HepG2 (cell line): Measurements from ENCODE around the gene PAXX. TPM values are rescaled to one million over a fixed set of nuclear protein-coding genes. Genes with fewer than 3 reads are reported as not detected.
A peak's percentile ranks its signal among the peaks of the same experiment; 100 is the strongest.

ENCODE experiments used
- ARNT2 ChIP-seq: sonication (generic); formaldehyde crosslinking; IDR thresholded peaks from 2 replicates; pipeline ENCODE4 v1.8.0; 2022; ENCODE audit warnings: mild to moderate bottlenecking, low read depth, missing genetic modification reagents, moderate library complexity
- ARNTL ChIP-seq: sonication (generic); formaldehyde crosslinking; IDR thresholded peaks from 2 replicates; pipeline ENCODE4 v1.4.0; 2020; ENCODE audit warnings: mild to moderate bottlenecking, missing genetic modification reagents
- ATF7-NPFF ChIP-seq: sonication (generic); formaldehyde crosslinking; IDR thresholded peaks from 2 replicates; pipeline ENCODE4 v1.8.1; 2023; ENCODE audit warnings: mild to moderate bottlenecking, low read depth, missing genetic modification reagents, moderate library complexity
- BHLHE40 ChIP-seq: IDR thresholded peaks from 2 replicates; pipeline ENCODE4 v1.6.1; 2011; ENCODE audit warnings: low read length, improper control_type of control experiment
- CBX5 ChIP-seq: sonication (generic); formaldehyde crosslinking; IDR thresholded peaks from 2 replicates; pipeline ENCODE4 v1.4.0; 2020; ENCODE audit warnings: missing genetic modification reagents, borderline replicate concordance
- GPBP1L1 ChIP-seq: sonication (generic); formaldehyde crosslinking; IDR thresholded peaks from 2 replicates; pipeline ENCODE4 v1.5.0; 2020; ENCODE audit warnings: mild to moderate bottlenecking, missing genetic modification reagents
- IRF9 ChIP-seq: sonication (generic); formaldehyde crosslinking; IDR thresholded peaks from 2 replicates; pipeline ENCODE4 v1.8.0; 2022; ENCODE audit warnings: missing genetic modification reagents, mild to moderate bottlenecking, borderline replicate concordance
- MTA1 ChIP-seq: sonication (generic); formaldehyde crosslinking; IDR thresholded peaks from 2 replicates; pipeline ENCODE4 v1.4.0; 2020; ENCODE audit warnings: missing genetic modification reagents, mild to moderate bottlenecking, borderline replicate concordance
- MXI1 ChIP-seq: IDR thresholded peaks from 3 replicates; pipeline ENCODE4 v1.6.1; 2012; ENCODE audit warnings: low read depth, low read length, inconsistent platforms, borderline replicate concordance
- NFIB ChIP-seq: sonication (generic); formaldehyde crosslinking; IDR thresholded peaks from 2 replicates; pipeline ENCODE4 v1.9.0; 2021; ENCODE audit warnings: missing genetic modification reagents, mild to moderate bottlenecking, borderline replicate concordance
- NFKBIZ ChIP-seq: IDR thresholded peaks from 2 replicates; pipeline ENCODE4 v1.6.1; 2018; ENCODE audit warnings: missing genetic modification reagents, missing compliant biosample characterization
- PAF1 ChIP-seq: IDR thresholded peaks from 2 replicates; pipeline ENCODE4 v1.6.1; 2016; ENCODE audit warnings: missing genetic modification reagents, missing compliant biosample characterization
- POLR2AphosphoS2 ChIP-seq: IDR thresholded peaks from 2 replicates; pipeline ENCODE4 v1.6.1; 2011; ENCODE audit warnings: low read depth, low read length, improper control_type of control experiment
- TBP ChIP-seq: sonication (generic); formaldehyde crosslinking; IDR thresholded peaks from 2 replicates; pipeline ENCODE4 v1.5.0; 2020; ENCODE audit warnings: missing genetic modification reagents
- XRCC5 ChIP-seq: fragments of 200-400 bp; formaldehyde crosslinking; optimal IDR thresholded peaks from 2 replicates; pipeline ENCODE3; 2017; ENCODE audit warnings: mild to moderate bottlenecking, low read length
- ZBTB49 ChIP-seq: sonication (generic); formaldehyde crosslinking; IDR thresholded peaks from 2 replicates; pipeline ENCODE4 v1.4.0; 2020; ENCODE audit warnings: missing genetic modification reagents, borderline replicate concordance
- ZFY ChIP-seq: sonication (generic); formaldehyde crosslinking; IDR thresholded peaks from 2 replicates; pipeline ENCODE4 v1.4.0; 2020; ENCODE audit warnings: missing genetic modification reagents
- ZNF101 ChIP-seq: sonication (generic); formaldehyde crosslinking; IDR thresholded peaks from 2 replicates; pipeline ENCODE4 v1.4.0; 2020; ENCODE audit warnings: mild to moderate bottlenecking, low read depth, missing genetic modification reagents, borderline replicate concordance
- ZNF280D ChIP-seq: sonication (generic); formaldehyde crosslinking; IDR thresholded peaks from 2 replicates; pipeline ENCODE4 v1.5.1; 2020; ENCODE audit warnings: mild to moderate bottlenecking, missing genetic modification reagents
- ZNF7 ChIP-seq: IDR thresholded peaks from 2 replicates; pipeline ENCODE4 v1.6.1; 2016; ENCODE audit warnings: missing biosample characterization, missing genetic modification reagents
- ZNF784 ChIP-seq: sonication (generic); formaldehyde crosslinking; IDR thresholded peaks from 2 replicates; pipeline ENCODE4 v1.5.1; 2020; ENCODE audit warnings: missing genetic modification reagents, mild to moderate bottlenecking, borderline replicate concordance
- ZNF879 ChIP-seq: sonication (generic); formaldehyde crosslinking; IDR thresholded peaks from 2 replicates; pipeline ENCODE4 v1.8.1; 2023; ENCODE audit warnings: missing genetic modification reagents
- polyA plus RNA-seq, 8 experiments: library from polyadenylated mRNA; depleted of rRNA in 3 of 8; stranded (reverse) in 7 of 8; unstranded in 1 of 8; fragments of >200 nt; fragmentation: Illumina TruSeq in 4 of 8; extraction: Trizol in 4 of 8; gene quantifications; 2 replicates each; pipeline versions ENCODE4 v1.2.1 to v1.2.3, GENCODE V29; 2011 to 2016; ENCODE audit warnings: low read depth in 4 of 8, missing spikeins in 1 of 8, mixed read lengths in 1 of 8; ENCODE audit not compliant: insufficient read depth in 1 of 8
- total RNA-seq, 5 experiments: library from RNA; depleted of rRNA; stranded (reverse); fragments of >200 nt; fragmentation: Illumina TruSeq; extraction: Trizol; gene quantifications; 2 replicates each; pipeline ENCODE4 v1.2.3, GENCODE V29; 2016; ENCODE audit warnings: low read depth in 1 of 5

PAXX gene
- total and polyA plus RNA-seq, 2 of the 13 experiments (the other 11 are each of a cell fraction or from before 2014, with no cell fraction given): 14.0 to 31.9 TPM

- no peak for TF ChIP-seq IRF9
- no peak for TF ChIP-seq BHLHE40
- no peak for TF ChIP-seq ZNF784 (CRISPR knock-in tag)
- no peak for TF ChIP-seq NFIB (CRISPR knock-in tag)
- TF ChIP-seq TBP (CRISPR knock-in tag): no peak
- TF ChIP-seq CBX5: no peak
- TF ChIP-seq ZBTB49: no peak
- TF ChIP-seq GPBP1L1: no peak
- TF ChIP-seq ZNF101: no peak
- no peak for TF ChIP-seq ZNF879
- no peak for TF ChIP-seq ZNF7 (CRISPR knock-in tag)
- peak; percentile 18; the same call in 1 of the 2 replicates for TF ChIP-seq ZNF280D (CRISPR knock-in tag)
- 0 out of 2 replicates have a peak, but pooled peaks have one; percentile 34 for TF ChIP-seq MTA1 (CRISPR knock-in tag)
- TF ChIP-seq ATF7-NPFF (CRISPR knock-in tag): no peak
- 0 out of 2 replicates have a peak, but pooled peaks have one; percentile 8 for TF ChIP-seq ARNT2
- TF ChIP-seq PAF1 (CRISPR knock-in tag): no peak
- no peak for TF ChIP-seq ZFY (CRISPR knock-in tag)
- no peak for TF ChIP-seq MXI1
- no peak for TF ChIP-seq ARNTL
- TF ChIP-seq POLR2AphosphoS2: no peak
- TF ChIP-seq NFKBIZ: no peak
- TF ChIP-seq XRCC5: no peak
Measured at GRCh38 chr9:136949239-136949816, 42.9 kb upstream of the PAXX start (continued).
